NCI-H2081 (cell line): ENCODE measurements around the gene ARFGEF3.

ENCODE experiments used
- DNase-seq, 2 experiments: peaks; one replicate each; lab custom pipeline; 2025; lab: John Stamatoyannopoulos, UW

Gene ARFGEF3

DNA sequence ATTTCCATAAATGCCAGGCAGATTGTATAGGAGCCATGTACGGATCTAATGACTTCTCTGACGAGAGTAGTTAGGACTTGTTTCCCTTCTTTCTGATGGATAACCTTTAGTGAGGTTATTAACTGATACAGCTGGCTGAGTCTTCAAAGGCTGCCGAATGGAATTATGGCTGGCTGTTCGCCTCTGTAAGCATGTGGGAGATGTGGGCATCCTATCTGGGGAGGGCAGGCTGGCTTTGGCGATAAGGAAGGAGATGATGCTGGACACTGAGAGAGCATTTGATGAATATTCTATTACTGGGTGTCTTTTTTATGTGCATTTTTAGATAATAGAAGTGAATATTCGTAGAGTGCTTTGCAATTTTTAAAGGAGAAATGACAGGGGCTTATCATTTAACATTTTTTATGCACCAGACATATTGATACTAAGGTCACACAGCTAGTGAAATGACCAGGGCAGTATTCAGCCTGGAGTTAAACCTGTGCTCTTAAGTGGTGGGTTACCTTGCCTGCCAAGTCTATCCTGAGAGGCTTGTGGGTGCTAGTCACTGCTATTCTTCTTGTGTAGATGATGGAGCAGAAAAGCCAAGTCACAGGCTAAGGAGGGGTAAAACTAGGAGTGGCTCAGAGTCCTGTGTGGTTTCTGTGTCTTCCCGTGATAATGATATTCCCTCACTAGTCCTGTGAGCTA lies 53.5 kb downstream of the ARFGEF3 start:
- no peak for DNase-seq

DNA sequence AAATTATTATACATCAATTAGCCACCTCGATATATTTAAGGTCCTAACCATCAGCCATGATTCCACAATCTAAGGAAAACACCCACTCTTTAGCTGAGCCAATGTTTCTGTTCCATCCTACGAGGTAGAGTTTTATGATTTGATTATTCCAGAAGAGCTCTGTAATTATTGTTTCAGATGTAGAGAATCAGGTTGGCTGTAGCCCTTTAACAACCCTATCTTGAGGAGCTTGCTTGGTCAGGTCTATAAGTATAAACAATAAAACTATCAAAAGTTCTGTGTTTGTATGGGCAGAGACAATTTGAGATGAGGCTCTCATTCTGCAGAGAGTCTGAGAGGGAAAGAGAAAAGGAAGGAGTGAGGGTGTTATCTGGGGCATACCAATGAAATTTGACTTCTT lies 56.7 kb downstream of the ARFGEF3 start, which contains the start of gene PBOV1:
Gene PBOV1 (minus strand): TSS at position 43 of the 400 bp plus-strand sequence. CDS start 96 bp downstream, outside the sequence.
- DNase-seq: no peak

DNA sequence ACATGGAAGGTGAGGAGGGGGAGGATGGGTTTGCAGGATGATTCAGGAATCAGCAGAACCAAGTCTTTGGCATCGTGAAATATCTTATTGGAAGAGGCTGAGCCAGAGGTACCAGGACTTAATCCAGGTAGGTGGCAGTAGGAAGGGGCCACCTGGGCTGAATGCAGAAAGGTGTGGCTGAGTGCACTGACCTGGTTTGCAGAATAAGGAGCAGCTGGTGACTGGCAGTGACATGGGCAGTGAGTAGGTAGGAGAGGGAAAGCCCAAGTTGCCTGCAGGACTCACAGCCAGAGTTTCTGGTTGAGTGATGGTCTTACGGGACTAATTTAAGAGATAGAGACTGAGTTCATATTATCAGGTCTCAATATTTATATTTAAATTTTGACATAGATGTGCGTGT lies 57.7 kb downstream of the ARFGEF3 start:
- no peak for DNase-seq

DNA sequence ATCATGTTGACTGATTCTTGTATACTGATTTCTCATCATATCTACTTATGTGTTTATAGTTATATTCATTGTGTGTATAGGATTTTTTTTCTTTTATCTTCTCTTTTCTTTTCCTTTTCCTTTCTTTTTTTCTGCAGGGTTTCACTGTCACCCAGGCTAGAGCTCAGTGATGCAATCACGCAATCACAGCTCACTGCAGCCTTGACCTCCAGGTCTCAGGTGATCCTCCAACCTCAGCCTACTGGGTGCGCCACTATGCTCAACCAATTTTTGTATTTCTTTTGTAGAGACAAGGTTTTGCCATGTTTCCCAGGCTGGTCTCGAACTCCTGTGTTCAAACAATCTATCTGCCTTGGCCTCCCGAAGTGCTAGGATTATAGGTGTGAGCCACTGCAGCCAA lies 58.2 kb downstream of the ARFGEF3 start:
- no peak for DNase-seq

DNA sequence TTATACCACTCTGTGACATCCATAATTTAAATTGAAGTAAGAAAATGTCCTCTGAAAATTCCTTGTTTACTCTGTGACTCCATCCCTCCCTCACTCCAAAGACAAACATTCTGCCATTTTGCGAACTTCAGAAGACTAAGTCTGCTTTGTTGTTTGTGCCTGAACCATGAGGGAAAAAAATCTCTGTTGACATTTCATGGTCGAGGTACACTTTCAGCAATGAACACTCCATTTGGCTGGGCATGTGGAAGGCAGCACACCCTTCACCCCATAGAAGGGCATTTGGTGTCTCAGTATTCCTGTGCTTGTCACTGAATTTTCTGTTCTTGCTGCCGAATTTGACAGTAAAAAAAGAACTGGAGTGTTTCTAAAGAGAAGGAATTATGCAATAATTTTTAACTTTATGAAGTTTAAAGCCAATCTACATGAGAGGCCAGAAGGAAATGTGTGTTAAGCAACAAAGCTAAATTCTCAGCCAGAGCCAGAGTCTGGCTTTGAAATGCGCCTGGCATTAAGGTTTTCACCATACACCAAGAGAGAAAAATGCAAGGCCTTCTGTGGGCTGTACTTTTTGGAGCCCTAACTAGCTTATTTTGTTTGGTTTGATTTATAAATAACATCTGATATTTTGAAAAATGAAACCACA lies 61.3 kb downstream of the ARFGEF3 start:
- DNase-seq: no peak

DNA sequence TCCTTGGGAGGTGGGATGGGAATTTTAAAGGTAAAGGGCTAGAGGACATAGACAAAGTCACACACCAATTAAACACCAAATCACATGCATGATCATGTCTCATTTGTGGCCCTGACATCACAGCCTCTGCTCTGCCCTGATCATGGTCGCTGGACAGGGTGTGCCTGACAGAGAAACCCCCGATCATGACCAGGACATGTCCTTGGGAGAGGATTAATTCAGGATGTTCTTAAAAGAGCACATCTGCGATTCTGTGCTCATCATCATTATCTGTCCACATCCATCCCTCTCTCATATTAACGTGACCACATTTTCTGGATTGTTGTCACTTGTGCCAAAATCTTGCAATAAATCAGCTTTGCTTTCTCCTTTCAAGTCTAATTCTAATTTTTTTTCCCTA lies 64.2 kb downstream of the ARFGEF3 start:
- no peak for DNase-seq

DNA sequence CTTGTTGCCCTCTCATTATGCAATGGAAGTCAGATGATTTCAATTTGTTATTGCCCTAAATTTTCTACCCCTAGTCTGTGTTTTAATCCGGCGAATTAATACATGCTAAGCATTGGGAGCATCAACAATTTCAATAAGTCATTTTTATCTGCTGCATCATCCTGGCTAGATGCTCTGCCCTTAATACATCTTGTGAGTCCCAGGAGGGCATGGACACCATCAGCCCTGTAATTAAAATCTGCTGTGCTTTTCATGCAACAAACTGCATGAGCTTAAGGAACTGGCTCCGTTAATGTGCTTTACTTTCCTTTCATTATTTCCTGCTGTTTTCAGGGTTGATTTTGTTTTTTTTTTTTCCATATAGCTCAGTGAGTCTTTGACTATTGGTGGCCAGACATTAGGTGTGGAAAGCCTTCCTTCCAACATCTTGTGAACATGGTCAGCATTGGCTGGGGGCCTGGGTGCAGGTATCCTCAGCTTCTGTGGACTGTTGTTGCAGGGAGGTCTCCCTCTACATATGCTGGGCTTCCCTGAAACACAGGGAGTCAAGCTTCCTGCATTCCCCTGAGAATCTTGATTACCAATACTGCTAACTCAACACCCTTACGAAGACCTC lies 65.1 kb downstream of the ARFGEF3 start:
- peak; percentile 18 to 43 for DNase-seq

DNA sequence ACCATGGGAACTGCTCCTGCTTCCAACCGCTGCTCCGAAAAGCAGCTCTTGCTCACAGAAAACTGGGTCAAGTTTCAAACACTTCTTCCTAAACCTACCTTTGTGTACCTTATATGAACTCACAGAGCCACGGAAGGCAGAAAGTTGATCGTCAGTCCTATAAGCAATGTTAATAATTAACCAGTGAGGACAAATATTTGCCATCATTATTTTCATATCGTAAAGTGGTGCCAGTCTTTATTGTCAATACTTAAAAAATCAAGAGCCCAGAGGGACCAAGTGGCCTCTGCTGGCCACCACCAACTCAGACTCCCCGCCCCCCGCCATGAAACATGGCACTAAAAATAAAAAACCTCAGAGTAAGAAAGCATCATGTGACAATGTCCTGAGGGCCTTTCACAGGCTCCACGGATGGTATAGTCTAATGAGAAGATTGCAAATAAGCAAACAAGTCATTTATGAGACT lies 65.6 kb downstream of the ARFGEF3 start:
- peak; percentile 16 to 65 for DNase-seq

DNA sequence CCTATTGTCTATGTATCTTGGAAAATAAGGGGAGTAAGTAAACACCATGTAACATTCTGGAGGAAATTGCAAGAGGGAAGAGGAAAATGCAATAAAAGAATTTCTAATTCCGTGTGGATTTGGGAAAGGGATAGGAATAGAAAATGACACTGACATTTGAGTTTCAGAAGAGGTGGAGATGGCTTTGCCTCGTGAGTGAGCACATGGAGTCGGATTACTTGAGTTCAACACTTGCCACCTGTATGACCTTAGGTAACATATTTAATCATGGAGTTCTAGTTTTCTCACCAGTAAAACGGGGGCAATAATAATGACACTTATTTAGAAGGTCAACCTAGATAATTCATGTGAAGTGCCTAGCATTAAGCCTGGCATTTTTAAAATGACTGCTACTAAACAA lies 67.3 kb downstream of the ARFGEF3 start:
- DNase-seq: no peak

DNA sequence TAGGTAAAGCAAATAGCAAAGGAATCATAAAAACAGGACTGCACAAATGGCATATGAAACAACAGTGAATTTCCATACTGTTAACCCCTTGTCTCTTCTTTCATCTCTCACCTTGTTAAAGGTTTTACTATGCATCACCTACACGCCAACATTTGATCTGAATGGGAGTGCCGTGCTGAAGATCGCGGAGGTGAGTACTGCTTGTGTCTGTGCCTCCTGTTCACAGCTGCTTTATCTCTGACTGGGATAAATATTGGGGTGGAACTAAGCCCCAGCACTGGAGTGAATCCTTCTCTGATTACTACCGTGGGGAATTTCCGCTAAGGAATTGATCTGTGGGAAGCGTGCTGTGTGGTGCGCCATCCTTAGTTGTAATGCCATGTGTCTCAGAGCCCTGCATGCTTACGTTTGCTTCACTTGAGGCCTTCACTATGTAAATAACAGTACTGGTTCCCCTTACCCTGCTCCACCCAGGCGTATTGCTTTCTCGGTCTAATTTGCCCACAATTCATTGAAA lies 68.0 kb downstream of the ARFGEF3 start:
- DNase-seq: peak in 1 of 2 experiments; percentile 10

DNA sequence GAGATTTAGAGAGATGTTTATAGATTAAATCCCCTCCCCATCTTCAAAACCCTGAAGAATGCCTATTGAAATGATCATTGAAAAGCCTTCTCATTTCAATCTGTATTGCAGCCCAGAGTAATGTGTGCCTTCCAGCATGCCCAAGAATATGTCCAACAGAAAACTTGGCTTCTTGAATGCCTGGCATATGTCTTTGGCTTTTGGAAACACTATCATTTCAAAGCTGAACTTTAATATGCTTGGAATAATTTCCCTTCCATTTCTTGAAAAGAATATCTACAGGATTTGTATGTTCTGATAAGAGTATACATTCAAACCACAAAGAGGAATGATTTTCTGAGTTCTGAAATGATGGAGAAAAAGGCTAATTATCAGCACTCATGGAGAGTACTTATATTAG lies 68.5 kb downstream of the ARFGEF3 start:
- DNase-seq: no peak

DNA sequence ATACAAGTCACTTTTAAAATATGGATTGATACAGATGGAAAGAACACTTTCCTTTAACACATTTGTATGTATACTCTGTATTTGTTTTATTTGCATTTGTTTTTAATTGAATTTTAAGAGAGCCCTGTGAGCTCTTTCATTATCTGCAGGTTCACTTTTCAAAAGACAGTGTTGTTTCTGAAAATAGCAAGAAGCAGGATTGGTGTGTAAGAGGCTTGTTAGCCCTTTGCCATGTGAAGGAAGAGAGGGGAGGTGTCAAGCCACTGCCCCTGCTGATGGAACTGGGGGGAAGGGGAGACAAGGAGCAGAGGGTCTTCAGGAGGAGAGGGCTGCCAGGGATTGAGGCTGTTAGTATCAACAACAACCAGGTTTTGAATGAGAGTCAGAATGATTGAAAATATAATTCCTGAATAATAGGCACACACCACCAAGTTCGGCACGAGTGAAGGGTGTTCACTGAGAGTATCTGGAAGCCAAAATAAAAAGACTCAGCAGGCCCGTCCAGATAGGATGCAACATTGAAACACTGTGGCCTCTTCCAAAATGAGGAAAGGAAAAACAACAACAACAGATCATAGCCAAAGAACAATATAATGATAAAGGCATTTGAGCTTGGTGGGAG lies 69.1 kb downstream of the ARFGEF3 start:
- DNase-seq: no peak

DNA sequence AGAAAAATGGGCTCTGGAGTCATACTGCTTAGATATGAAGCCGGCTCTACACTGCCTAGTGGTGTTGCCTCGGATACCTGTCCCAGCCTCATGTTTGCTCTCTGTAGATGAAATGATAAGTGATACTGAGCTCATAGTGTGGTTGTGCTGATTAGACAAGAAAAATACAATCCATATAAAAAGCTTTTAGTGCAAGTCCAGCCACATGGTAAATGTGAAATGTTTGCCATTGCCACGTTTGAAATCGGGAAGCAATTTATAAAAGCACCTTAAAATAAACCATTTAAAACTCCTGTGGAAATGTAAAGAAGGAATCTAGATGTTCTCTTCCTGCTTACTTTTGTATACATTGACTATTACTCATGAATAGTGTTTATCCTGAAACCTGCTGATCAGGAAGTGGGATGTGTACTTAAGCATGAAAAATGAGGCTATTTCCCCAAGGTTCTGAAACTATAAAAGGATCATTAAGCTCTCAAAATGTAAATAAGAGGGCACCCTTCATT lies 69.7 kb downstream of the ARFGEF3 start:
- peak; percentile 38 to 86 for DNase-seq

DNA sequence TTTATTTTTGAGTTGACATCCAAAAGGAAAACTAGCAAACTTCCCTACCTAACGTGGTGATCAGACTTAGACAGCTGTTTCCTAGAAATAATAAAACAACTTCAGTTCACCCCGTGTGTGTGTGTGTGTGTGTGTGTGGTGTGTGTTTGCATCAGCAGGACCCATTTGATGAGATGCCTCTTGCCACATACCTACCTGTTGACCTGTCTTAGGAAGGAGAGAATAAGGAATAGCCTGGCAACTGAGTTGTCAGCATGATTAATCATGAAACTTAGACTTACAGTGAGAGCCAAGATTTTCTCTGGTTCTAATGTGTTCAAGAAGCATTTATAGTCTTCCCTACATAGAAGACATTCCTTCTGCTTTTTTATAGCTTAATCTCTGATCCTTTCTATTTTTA lies 72.6 kb downstream of the ARFGEF3 start:
- DNase-seq: no peak

DNA sequence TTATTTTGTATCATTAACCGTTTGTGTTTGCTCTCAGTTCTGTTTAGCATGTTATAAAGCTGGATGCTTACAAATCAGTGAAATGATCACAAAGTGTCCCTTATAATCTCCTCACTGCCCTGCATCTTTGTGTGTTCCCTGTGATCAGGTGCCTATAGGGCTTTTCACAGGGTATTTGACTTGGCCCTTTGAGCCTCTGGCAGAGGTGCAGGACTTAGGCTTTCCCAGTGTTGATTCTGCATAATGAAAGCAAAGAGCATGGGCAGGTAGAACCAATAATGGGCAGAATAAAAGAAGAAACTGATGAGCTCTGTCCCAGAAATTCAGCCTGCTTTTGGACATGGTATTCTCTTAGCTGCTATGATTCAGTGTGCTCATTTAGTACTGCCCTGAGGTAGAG lies 73.5 kb downstream of the ARFGEF3 start:
- peak in 1 of 2 experiments; percentile 54 for DNase-seq

DNA sequence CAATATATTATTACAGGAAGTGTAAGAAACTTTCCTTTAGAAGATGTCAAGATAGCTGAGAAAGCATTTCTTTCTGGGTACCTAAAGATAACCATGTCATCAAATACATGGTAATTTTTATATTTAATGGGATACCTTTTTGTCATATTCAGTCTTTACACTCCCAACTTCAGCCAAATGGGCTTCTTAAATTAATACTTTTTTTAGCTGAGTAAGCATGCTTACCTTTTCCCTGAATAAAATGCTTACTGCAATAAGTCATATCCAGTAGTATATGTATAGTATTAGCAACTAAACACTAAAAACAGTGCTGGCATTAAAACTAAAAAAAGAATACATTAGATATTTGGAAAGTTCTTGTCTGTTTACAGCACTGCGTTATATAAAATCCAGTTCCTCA lies 74.0 kb downstream of the ARFGEF3 start:
- DNase-seq: no peak

DNA sequence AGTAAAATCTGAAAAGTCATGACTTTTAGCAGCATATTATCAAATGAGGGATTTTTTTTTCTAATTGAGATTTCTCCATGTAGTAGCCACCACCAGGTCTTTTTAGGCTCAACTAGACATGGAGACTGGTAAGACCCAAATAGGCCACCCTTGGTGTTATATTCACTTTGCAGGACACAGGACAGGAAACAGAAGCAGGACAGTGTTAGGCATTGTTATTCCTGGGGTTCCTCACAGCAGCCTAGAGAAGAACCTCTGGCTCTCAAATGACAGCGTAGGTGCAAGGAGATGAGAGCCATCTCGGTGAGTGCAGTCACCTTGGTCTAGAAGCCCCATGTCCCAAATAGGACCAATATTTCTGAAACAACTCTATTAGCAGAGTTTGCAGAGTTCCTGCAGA lies 75.7 kb downstream of the ARFGEF3 start:
- no peak for DNase-seq

DNA sequence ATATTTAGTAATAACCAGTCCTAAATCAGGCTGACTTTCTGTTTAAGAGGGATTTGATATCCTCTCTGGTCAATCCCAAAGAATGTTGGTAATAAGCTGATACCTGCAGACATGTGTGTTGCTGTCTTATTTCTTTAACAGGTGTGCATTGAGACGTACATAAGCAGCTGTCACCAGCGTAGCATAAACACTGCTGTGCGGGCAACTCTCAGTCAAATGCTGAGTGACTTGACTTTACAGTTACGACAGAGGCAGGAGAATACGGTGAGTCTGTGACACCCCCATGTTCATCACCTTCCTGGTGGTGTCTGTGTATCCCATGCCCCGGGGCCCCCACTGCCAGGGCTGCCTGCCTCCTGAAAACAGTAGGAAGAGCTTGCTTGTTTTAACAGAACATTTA lies 76.6 kb downstream of the ARFGEF3 start:
- no peak for DNase-seq

DNA sequence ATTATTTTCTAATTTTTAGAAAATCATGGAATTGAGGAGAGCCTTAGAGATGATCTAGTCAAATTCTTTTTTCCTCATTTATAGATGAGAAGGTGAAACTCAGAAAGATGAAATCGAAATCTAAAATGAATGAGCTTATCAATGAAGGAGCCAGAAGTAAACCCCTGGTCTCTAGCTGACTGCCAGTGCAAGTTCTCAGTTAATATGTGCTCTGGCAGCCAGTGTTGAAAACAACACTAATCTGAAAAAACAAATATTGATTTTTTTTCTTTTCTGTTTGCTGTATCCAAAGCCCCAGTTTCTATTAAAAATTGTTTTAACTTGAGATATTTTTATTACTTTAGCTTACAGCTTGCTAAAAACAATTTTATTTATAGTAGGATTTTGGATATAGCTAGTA lies 78.0 kb downstream of the ARFGEF3 start:
- no peak for DNase-seq

DNA sequence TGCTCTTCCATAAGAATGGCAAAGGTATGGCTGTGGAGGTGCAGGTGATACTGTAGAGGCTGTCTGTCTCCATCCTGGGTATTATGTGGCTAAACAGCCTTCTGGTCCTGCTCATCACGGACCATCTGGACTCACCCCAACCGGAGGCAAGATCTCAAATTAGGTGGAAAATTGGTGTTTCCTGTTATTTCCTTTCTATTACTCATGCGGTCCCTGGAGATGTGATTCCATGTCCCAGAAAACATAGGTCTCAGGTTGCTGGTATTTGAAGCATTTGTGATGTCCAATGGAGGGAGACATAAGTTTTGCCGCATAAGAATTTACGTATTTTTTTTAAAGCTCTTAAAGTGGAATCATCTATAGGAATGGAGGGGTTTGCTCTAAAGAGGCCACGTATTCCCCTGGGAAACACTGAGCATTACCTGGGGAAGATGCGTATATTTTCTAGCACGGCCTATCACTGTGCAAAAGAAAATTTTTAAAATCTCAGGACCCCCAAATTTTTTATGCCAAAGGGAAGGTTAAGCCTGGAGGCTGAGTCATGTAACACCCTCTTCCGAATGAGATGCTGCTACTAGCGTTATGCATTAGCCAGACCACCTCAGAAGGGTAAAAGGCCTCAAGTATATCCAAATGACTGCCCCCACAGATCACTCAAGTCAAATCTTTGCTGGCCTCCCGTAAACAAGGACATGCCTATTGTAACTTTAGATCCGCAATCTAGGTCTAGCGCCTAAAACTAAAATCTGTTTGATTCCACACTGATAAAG lies 78.9 kb downstream of the ARFGEF3 start:
- peak; percentile 43 to 80 for DNase-seq

DNA sequence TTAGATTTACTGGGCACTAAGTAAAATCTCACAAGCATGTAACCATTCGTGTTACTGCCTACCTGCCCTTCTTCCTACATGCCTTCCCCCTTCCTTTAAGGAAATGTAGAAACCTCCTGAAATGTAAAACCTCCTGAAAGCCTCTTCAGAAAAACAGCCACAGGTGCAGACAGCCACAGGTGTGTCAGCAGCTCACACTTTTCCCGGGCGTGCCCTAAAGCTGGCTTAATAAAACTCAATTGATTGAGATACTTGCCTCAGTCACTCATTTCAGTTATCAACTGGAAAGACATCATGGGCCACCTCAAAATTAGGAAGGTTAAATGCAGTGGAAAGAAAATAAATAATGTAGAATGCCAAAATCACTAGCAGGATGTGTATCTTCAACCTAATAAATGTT lies 79.6 kb downstream of the ARFGEF3 start:
- DNase-seq: no peak

DNA sequence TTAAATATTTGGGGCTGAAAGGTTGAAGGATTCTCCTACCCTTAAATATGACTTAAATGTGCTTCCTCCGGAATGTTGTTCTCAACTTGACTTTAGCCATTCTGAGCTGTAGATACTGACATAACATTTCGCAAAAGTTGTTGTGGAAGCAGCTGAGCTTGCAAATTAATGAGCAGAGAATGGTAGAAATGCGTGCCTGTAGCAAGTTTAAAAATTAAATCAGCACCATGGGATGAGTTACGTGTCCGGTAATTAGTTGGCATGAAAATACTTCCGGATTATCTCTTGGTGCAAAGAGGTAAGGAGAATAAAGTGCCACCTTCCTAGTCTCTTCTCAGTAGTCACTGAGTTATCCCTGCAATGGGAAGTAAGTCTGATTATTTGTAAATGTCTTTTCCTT lies 80.2 kb downstream of the ARFGEF3 start:
- DNase-seq: no peak
